Liver (tissue), 3 donors: ENCODE data around the gene CD81.

Experiments used
- CTCF ChIP-seq: fragments of 150-350 bp; IDR thresholded peaks from 2 replicates; pipeline ENCODE4 v1.5.1; 2017; ENCODE audit warnings: improper control_type of control experiment, low read depth, low read length; ENCODE audit not compliant: missing input control
- EGR1 ChIP-seq, 2 donors: IDR thresholded peaks; 2 replicates each; pipeline ENCODE4 v1.6.1; 2016 to 2018; ENCODE audit warnings: antibody characterized with exemption in 2 of 2, low read depth in 2 of 2
- GABPA ChIP-seq, 2 donors: IDR thresholded peaks in 1 of 2; conservative IDR thresholded peaks in 1 of 2; 2 replicates each; pipeline ENCODE4 v1.6.1; 2016; ENCODE audit warnings: antibody characterized with exemption in 2 of 2, mild to moderate bottlenecking in 1 of 2, moderate library complexity in 1 of 2
- HNF4G ChIP-seq: IDR thresholded peaks from 2 replicates; pipeline ENCODE4 v1.6.1; 2016; ENCODE audit warnings: antibody characterized with exemption
- JUND ChIP-seq, 2 donors: IDR thresholded peaks; 2 replicates each; pipeline ENCODE4 v1.6.1; 2016; ENCODE audit warnings: antibody characterized with exemption in 2 of 2
- RAD21 ChIP-seq, 2 donors: IDR thresholded peaks; 2 replicates each; pipeline ENCODE4 v1.6.1; 2016; ENCODE audit warnings: antibody characterized with exemption in 2 of 2, mild to moderate bottlenecking in 2 of 2
- RXRA ChIP-seq, 2 donors: IDR thresholded peaks; 2 replicates each; pipeline ENCODE4 v1.6.1; 2017 to 2018; ENCODE audit warnings: antibody characterized with exemption in 2 of 2, mild to moderate bottlenecking in 1 of 2
- TF ChIP-seq, protein P1 (sequence below): IDR thresholded peaks from 2 replicates; pipeline ENCODE4 v1.6.1; 2016; ENCODE audit warnings: antibody characterized with exemption
- TF ChIP-seq, protein P2 (sequence below): IDR thresholded peaks from 2 replicates; pipeline ENCODE4 v1.6.1; 2016; ENCODE audit warnings: antibody characterized with exemption
- donor health status: healthy.
- donor health status: healthy.

DNA sequence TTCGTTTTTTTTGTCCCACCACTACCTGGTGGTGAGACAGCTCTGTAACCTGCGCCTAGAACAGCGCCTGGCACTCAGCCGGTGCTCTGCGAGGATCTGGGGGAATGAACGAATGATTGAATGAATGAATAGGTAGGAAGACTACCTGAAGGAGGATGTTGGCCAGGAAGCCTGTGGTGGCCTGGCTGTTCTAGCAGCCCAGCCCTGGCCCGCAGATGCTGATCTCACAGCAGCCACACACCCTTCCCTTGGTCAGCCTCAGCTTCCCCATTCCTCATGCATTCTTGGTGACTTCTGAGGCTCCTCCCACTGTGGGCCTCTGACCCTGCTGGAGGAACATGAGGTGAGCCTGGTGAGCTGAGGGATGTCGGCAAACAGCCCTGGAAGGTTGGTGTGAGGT, 63.5 kb downstream of the CD81 start:
- no peak for TF ChIP-seq CTCF
- TF ChIP-seq RAD21 (IDR thresholded peaks at IDR 0.05), result no peak
- TF ChIP-seq RXRA (IDR thresholded peaks at IDR 0.05), result no peak
- TF ChIP-seq, protein P1, sequence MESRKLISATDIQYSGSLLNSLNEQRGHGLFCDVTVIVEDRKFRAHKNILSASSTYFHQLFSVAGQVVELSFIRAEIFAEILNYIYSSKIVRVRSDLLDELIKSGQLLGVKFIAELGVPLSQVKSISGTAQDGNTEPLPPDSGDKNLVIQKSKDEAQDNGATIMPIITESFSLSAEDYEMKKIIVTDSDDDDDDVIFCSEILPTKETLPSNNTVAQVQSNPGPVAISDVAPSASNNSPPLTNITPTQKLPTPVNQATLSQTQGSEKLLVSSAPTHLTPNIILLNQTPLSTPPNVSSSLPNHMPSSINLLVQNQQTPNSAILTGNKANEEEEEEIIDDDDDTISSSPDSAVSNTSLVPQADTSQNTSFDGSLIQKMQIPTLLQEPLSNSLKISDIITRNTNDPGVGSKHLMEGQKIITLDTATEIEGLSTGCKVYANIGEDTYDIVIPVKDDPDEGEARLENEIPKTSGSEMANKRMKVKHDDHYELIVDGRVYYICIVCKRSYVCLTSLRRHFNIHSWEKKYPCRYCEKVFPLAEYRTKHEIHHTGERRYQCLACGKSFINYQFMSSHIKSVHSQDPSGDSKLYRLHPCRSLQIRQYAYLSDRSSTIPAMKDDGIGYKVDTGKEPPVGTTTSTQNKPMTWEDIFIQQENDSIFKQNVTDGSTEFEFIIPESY, result no peak
- TF ChIP-seq JUND (IDR thresholded peaks at IDR 0.05), result no peak
- TF ChIP-seq, protein P2, sequence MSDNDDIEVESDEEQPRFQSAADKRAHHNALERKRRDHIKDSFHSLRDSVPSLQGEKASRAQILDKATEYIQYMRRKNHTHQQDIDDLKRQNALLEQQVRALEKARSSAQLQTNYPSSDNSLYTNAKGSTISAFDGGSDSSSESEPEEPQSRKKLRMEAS, result no peak
- no peak for TF ChIP-seq EGR1 (IDR thresholded peaks at IDR 0.05; ENCODE audit: low read depth in 2 of 2)
- no peak for TF ChIP-seq HNF4G
- TF ChIP-seq GABPA (IDR thresholded peaks at IDR 0.05 in 1 of 2, conservative IDR thresholded peaks at IDR 0.05 in 1 of 2), result no peak
